ENCODE measurements around the gene RALGPS1. TPM values are rescaled to one million over a fixed set of nuclear protein-coding genes. Genes with fewer than 3 reads are reported as not detected.

RALGPS1 gene
- polyA plus RNA-seq, 2 of the 4 experiments (the other 2 are of a cell fraction) = 5.0 to 7.9 TPM

Other genes starting within 250 kb of the RALGPS1 start
- gene ZBTB43, start 109.7 kb upstream of the RALGPS1 start, polyA plus RNA-seq (2011; rRNA removed) = 9.9 and 11.7 TPM in 2 replicates
- gene ZBTB43, start 109.7 kb upstream of the RALGPS1 start, polyA plus RNA-seq (2017; fragmentation: RNase III; extraction: RNeasy Plus Mini Kit Qiagen cat#74134 plus additional on column Dnase treatment) = 6.1 to 9.7 TPM (median 7.7 TPM) in 3 replicates
- 6.4 and 6.6 TPM in 2 replicates for gene ZBTB34, start 54.1 kb upstream of the RALGPS1 start, polyA plus RNA-seq (2011; rRNA removed)
- 3.5 to 4.1 TPM (median 4.0 TPM) in 3 replicates for gene ZBTB34, start 54.1 kb upstream of the RALGPS1 start, polyA plus RNA-seq (2017; fragmentation: RNase III; extraction: RNeasy Plus Mini Kit Qiagen cat#74134 plus additional on column Dnase treatment)
- gene ANGPTL2, start 207.9 kb downstream of the RALGPS1 start, polyA plus RNA-seq (2011; rRNA removed) = 0.06 and 0.15 TPM in 2 replicates
- gene ANGPTL2, start 207.9 kb downstream of the RALGPS1 start, polyA plus RNA-seq (2017; fragmentation: RNase III; extraction: RNeasy Plus Mini Kit Qiagen cat#74134 plus additional on column Dnase treatment) = not detected in 3 replicates

All from A549 (cell line).